Liver (tissue), 9 donors: ENCODE results near the gene CDH4. TPM values are rescaled to one million over a fixed set of nuclear protein-coding genes. Genes with fewer than 3 reads are reported as not detected.

Experiments used
- DNase-seq: peaks from one replicate; pipeline ENCODE4 v3.0.0-alpha.2; 2017; ENCODE audit warnings: low spot score
- H3K27ac ChIP-seq, 2 donors: one replicate each; pipeline ENCODE4 v1.7.0; 2013; ENCODE audit warnings: inconsistent platforms in 2 of 2, low read length in 2 of 2, control low read depth in 1 of 2, low read depth in 1 of 2, mild to moderate bottlenecking in 1 of 2
- H3K27me3 ChIP-seq, 4 donors: one replicate each; pipeline versions ENCODE4 v1.6.1 to v1.7.0; 2013; ENCODE audit warnings: low read length in 3 of 4, inconsistent platforms in 1 of 4, mild to moderate bottlenecking in 1 of 4, moderate library complexity in 1 of 4; ENCODE audit not compliant: control insufficient read depth in 4 of 4, insufficient read depth in 4 of 4
- H3K36me3 ChIP-seq, 4 donors: one replicate each; pipeline versions ENCODE4 v1.6.1 to v1.7.0; 2013; ENCODE audit warnings: low read length in 3 of 4, mild to moderate bottlenecking in 3 of 4, low read depth in 1 of 4, moderate library complexity in 1 of 4; ENCODE audit not compliant: control insufficient read depth in 4 of 4, insufficient read depth in 3 of 4
- H3K4me1 ChIP-seq, 4 donors: one replicate each; pipeline versions ENCODE4 v1.6.1 to v1.7.0; 2013; ENCODE audit warnings: low read length in 3 of 4, mild to moderate bottlenecking in 3 of 4, moderate library complexity in 1 of 4; ENCODE audit not compliant: control insufficient read depth in 4 of 4, insufficient read depth in 4 of 4
- H3K4me3 ChIP-seq, 3 donors: one replicate each; pipeline versions ENCODE4 v1.6.1 to v1.7.0; 2013; ENCODE audit warnings: low read length in 3 of 3, control low read depth in 1 of 3, low read depth in 1 of 3, mild to moderate bottlenecking in 1 of 3
- H3K9ac ChIP-seq, 2 donors: one replicate each; pipeline ENCODE4 v1.7.0; 2013; ENCODE audit warnings: low read length in 2 of 2, mild to moderate bottlenecking in 2 of 2, moderate library complexity in 2 of 2, control low read depth in 1 of 2, low read depth in 1 of 2
- H3K9me3 ChIP-seq, 4 donors: one replicate each; pipeline versions ENCODE4 v1.6.1 to v1.7.0; 2013; ENCODE audit warnings: low read length in 3 of 4; ENCODE audit not compliant: control insufficient read depth in 4 of 4
- EGR1 ChIP-seq, 2 donors: IDR thresholded peaks; 2 replicates each; pipeline ENCODE4 v1.6.1; 2016 to 2018; ENCODE audit warnings: antibody characterized with exemption in 2 of 2, low read depth in 2 of 2
- FOXA2 ChIP-seq: IDR thresholded peaks from 2 replicates; pipeline ENCODE4 v1.6.1; 2016; ENCODE audit warnings: antibody characterized with exemption
- GABPA ChIP-seq, 2 donors: IDR thresholded peaks in 1 of 2; conservative IDR thresholded peaks in 1 of 2; 2 replicates each; pipeline ENCODE4 v1.6.1; 2016; ENCODE audit warnings: antibody characterized with exemption in 2 of 2, mild to moderate bottlenecking in 1 of 2, moderate library complexity in 1 of 2
- HNF4G ChIP-seq: IDR thresholded peaks from 2 replicates; pipeline ENCODE4 v1.6.1; 2016; ENCODE audit warnings: antibody characterized with exemption
- NR2F2 ChIP-seq: IDR thresholded peaks from 2 replicates; pipeline ENCODE4 v1.6.1; 2016; ENCODE audit warnings: antibody characterized with exemption
- RAD21 ChIP-seq, 2 donors: IDR thresholded peaks; 2 replicates each; pipeline ENCODE4 v1.6.1; 2016; ENCODE audit warnings: antibody characterized with exemption in 2 of 2, mild to moderate bottlenecking in 2 of 2
- SP1 ChIP-seq: IDR thresholded peaks from 2 replicates; pipeline ENCODE4 v1.6.1; 2018; ENCODE audit warnings: antibody characterized with exemption, mild to moderate bottlenecking
- TAF1 ChIP-seq: conservative IDR thresholded peaks from 2 replicates; pipeline ENCODE4 v1.6.1; 2016; ENCODE audit warnings: antibody characterized with exemption, mild to moderate bottlenecking
- WGBS: extraction: QIAGEN DNeasy Blood & Tissue Kit; methylation state at CpG from one replicate; pipeline ENCODE4 v1.1.7; 2013; 5-methylcytosine and 5-hydroxymethylcytosine counted together
- polyA plus RNA-seq, 2 donors: library from polyadenylated mRNA; stranded (reverse) in 1 of 2; unstranded in 1 of 2; fragments of 200-250 nt in 1 of 2; fragments of >200 nt in 1 of 2; fragmentation: Nextera tagmentation in 1 of 2; extraction: Ambion mirVana in 1 of 2; gene quantifications; one replicate each; pipeline versions ENCODE4 v1.2.1 to v1.2.3, GENCODE V29; 2013 to 2015
- total RNA-seq, 2 donors: library from RNA; depleted of rRNA; stranded (reverse); fragments of >200 nt; gene quantifications; one replicate each; pipeline ENCODE4 v1.2.3, GENCODE V29; 2014
- TF ChIP-seq, protein P1 (sequence below): fragments of 150-350 bp; IDR thresholded peaks from 2 replicates; pipeline ENCODE4 v1.5.1; 2017; ENCODE audit warnings: improper control_type of control experiment, low read depth, low read length; ENCODE audit not compliant: missing input control
- TF ChIP-seq, protein P2 (sequence below): IDR thresholded peaks from 2 replicates; pipeline ENCODE4 v1.6.1; 2016; ENCODE audit warnings: antibody characterized with exemption
- TF ChIP-seq, protein P3 (sequence below): IDR thresholded peaks from 2 replicates; pipeline ENCODE4 v1.6.1; 2016; ENCODE audit warnings: antibody characterized with exemption
- donor health status: healthy.
- donor health status: healthy.
- donor health status: healthy.
- donor health status: healthy.
- donor health status: healthy.

Gene CDH4
- total and polyA plus RNA-seq, 4 donors = 0.03 to 0.25 (median 0.19) TPM; not detected in 1

DNA sequence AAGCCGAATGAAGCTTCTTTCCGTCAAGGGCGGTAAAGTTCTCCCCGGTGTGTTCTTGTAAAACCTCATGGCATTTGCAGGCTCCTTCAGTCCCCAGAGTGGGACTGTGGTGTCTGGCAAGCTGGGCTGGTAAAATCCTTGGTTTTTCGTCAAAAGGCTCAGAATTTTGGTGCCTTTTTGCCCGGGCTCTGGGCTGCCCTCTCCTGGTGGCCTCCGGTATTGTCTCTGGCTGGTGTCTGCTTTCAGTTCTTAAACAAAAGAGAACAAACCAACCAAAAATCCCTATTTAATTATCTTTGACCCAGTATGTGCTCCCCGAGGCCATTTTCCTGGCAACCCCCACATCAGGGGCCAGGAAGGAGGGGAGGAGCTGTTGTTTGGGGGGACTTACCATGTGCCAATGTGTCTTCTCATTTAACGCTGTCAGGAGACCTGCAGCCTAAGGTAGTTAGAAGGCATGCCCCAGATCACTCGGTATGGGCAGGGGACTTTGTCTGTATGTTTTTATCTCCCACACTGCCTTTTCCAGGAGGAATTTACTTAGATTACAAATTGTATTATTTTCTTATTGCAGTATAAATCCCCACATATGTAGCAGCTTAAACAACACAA, 11.1 kb downstream of the CDH4 start:
- no peak for TF ChIP-seq FOXA2
- peak; percentile 47 to 61 for TF ChIP-seq RAD21 (IDR thresholded peaks at IDR 0.05)
- TF ChIP-seq, protein P1, sequence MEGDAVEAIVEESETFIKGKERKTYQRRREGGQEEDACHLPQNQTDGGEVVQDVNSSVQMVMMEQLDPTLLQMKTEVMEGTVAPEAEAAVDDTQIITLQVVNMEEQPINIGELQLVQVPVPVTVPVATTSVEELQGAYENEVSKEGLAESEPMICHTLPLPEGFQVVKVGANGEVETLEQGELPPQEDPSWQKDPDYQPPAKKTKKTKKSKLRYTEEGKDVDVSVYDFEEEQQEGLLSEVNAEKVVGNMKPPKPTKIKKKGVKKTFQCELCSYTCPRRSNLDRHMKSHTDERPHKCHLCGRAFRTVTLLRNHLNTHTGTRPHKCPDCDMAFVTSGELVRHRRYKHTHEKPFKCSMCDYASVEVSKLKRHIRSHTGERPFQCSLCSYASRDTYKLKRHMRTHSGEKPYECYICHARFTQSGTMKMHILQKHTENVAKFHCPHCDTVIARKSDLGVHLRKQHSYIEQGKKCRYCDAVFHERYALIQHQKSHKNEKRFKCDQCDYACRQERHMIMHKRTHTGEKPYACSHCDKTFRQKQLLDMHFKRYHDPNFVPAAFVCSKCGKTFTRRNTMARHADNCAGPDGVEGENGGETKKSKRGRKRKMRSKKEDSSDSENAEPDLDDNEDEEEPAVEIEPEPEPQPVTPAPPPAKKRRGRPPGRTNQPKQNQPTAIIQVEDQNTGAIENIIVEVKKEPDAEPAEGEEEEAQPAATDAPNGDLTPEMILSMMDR = peak; percentile 72
- H3K9me3 ChIP-seq = peaks cover 0 to 4% (median 0%) of the 10 kb centered on the region in 4 donors
- no peak overlapping the region for H3K27ac ChIP-seq
- no peak overlapping the region for H3K4me3 ChIP-seq
- H3K9ac ChIP-seq = no peak overlapping the region
- WGBS = 34% methylated on average over 10 of the region's 10 CpGs
- H3K36me3 ChIP-seq = no peaks in the 10 kb centered on the region
- H3K4me1 ChIP-seq = no peaks in the 10 kb centered on the region
- H3K27me3 ChIP-seq = peaks cover 0 to 14% (median under 1%) of the 10 kb centered on the region in 4 donors
- peak; percentile 51 for DNase-seq

DNA sequence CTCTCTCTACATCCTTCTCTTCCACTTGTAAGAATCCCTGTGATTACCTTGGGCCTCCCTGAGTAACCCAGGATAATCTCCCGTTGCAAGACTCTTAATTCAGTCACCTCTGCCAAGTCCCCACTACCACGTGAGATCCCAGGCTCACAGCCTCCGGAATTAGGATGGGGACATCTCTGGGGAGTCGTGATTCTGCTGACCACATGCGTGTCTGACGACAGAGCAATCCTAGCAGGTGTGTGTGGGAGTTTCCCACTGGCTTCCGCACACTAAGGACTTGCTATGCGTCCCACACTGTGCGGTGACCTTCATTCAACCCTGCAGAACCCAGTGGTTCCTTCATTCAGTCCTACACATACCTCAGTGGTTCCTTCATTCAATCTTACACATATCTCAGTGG, 11.9 kb downstream of the CDH4 start:
- H3K9me3 ChIP-seq = peaks cover 0 to 4% (median 0%) of the 10 kb centered on the region in 4 donors
- H3K4me1 ChIP-seq = no peaks in the 10 kb centered on the region
- no peak for DNase-seq
- no peaks in the 10 kb centered on the region for H3K36me3 ChIP-seq
- no peak overlapping the region for H3K4me3 ChIP-seq
- H3K27ac ChIP-seq = no peak overlapping the region
- TF ChIP-seq TAF1 (no peak), SP1 (no peak)
- H3K27me3 ChIP-seq = peaks cover 0 to 10% (median 2%) of the 10 kb centered on the region in 4 donors
- H3K9ac ChIP-seq = no peak overlapping the region
- 78% methylated on average over 9 of the region's 9 CpGs for WGBS

DNA sequence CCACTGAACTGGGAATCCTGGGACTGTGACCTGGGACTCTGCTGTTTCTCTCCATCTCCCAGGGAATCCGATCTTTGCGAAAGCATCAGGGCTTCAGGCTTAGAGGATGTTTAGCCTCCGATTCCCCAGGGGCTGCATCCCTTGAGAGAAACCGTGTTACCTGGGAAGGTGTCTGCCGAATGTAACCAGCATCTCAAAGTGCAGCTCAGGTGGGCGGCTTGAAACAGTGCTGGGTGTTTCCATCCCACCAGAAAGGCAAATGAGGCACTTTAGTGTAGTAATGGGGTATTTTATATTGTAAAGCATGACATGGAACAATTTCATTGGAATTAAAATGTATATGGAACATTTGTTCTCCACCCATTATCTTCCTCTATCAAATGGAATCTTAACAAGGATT, 15.2 kb downstream of the CDH4 start:
- no peaks in the 10 kb centered on the region for H3K36me3 ChIP-seq
- H3K27me3 ChIP-seq = peaks cover 0 to 3% (median 2%) of the 10 kb centered on the region in 4 donors
- no peaks in the 10 kb centered on the region for H3K9me3 ChIP-seq
- 72% methylated on average over 6 of the region's 6 CpGs for WGBS
- no peak overlapping the region for H3K27ac ChIP-seq
- no peak for DNase-seq
- no peak overlapping the region for H3K4me3 ChIP-seq
- TF ChIP-seq, protein P2, sequence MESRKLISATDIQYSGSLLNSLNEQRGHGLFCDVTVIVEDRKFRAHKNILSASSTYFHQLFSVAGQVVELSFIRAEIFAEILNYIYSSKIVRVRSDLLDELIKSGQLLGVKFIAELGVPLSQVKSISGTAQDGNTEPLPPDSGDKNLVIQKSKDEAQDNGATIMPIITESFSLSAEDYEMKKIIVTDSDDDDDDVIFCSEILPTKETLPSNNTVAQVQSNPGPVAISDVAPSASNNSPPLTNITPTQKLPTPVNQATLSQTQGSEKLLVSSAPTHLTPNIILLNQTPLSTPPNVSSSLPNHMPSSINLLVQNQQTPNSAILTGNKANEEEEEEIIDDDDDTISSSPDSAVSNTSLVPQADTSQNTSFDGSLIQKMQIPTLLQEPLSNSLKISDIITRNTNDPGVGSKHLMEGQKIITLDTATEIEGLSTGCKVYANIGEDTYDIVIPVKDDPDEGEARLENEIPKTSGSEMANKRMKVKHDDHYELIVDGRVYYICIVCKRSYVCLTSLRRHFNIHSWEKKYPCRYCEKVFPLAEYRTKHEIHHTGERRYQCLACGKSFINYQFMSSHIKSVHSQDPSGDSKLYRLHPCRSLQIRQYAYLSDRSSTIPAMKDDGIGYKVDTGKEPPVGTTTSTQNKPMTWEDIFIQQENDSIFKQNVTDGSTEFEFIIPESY = no peak
- TF ChIP-seq GABPA (IDR thresholded peaks at IDR 0.05 in 1 of 2, conservative IDR thresholded peaks at IDR 0.05 in 1 of 2) (no peak), FOXA2 (no peak), HNF4G (no peak), TAF1 (no peak), EGR1 (IDR thresholded peaks at IDR 0.05; ENCODE audit: low read depth in 2 of 2) (no peak), NR2F2 (no peak)
- TF ChIP-seq, protein P3, sequence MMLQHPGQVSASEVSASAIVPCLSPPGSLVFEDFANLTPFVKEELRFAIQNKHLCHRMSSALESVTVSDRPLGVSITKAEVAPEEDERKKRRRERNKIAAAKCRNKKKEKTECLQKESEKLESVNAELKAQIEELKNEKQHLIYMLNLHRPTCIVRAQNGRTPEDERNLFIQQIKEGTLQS = no peak
- H3K9ac ChIP-seq = no peak overlapping the region
- no peaks in the 10 kb centered on the region for H3K4me1 ChIP-seq
